ENCODE measurements around the gene FBXL14.

- TF ChIP-seq, protein P1, sequence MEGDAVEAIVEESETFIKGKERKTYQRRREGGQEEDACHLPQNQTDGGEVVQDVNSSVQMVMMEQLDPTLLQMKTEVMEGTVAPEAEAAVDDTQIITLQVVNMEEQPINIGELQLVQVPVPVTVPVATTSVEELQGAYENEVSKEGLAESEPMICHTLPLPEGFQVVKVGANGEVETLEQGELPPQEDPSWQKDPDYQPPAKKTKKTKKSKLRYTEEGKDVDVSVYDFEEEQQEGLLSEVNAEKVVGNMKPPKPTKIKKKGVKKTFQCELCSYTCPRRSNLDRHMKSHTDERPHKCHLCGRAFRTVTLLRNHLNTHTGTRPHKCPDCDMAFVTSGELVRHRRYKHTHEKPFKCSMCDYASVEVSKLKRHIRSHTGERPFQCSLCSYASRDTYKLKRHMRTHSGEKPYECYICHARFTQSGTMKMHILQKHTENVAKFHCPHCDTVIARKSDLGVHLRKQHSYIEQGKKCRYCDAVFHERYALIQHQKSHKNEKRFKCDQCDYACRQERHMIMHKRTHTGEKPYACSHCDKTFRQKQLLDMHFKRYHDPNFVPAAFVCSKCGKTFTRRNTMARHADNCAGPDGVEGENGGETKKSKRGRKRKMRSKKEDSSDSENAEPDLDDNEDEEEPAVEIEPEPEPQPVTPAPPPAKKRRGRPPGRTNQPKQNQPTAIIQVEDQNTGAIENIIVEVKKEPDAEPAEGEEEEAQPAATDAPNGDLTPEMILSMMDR (IDR thresholded peaks at IDR 0.05; ENCODE audit: insufficient read depth, low read length, poor library complexity, severe bottlenecking), result no peak
- TF ChIP-seq EZH2phosphoT487 (conservative IDR thresholded peaks at IDR 0.05; ENCODE audit: low read length), result no peak
Measured at GRCh38 chr12:1634149-1634548, 39.8 kb upstream of the FBXL14 start.

All from SU-DHL-6 (cell line).